CD4-positive, alpha-beta T cell treated with Interleukin-2 at 100 ng/mL for 4 hours (primary cell): ENCODE measurements around the gene MAP6.

ENCODE experiments used
- DNase-seq: peaks from one replicate; pipeline ENCODE4 v3.0.0-alpha.2; 2020; ENCODE audit warnings: low spot score

MAP6 gene

GRCh38 chr11:75548595-75549272, 120.1 kb downstream of the MAP6 start:
- no peak for DNase-seq

GRCh38 chr11:75547617-75548058, 121.2 kb downstream of the MAP6 start:
- DNase-seq = peak; percentile 36

GRCh38 chr11:75547177-75547576, 121.7 kb downstream of the MAP6 start:
- no peak for DNase-seq

DNA sequence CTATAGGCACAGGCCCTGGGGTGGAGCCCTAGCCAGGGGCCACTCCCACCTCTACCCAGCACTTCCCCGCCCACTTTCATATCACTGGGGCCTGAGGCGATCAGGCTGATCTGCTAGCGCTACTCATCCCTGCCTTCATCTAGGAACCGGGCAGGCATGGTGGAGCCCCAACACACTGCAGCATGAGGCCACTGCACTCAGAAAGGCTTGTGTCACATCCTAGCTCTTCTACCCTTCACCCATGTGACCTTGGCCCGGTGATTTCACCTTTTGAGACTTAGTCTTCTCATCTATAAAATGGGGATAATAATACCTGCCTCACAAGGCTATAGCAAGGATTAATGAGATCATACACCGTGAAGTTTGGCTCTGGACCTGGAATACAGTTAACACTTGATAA, 125.0 kb downstream of the MAP6 start:
- no peak for DNase-seq

- no peak for DNase-seq
Observed at GRCh38 chr11:75542088-75542438, 126.8 kb downstream of the MAP6 start.

GRCh38 chr11:75541193-75542087, 127.4 kb downstream of the MAP6 start:
- DNase-seq = no peak

- no peak for DNase-seq
Observed at GRCh38 chr11:75539459-75540334, 129.1 kb downstream of the MAP6 start.

GRCh38 chr11:75538150-75538942, 130.5 kb downstream of the MAP6 start:
- DNase-seq = no peak

- DNase-seq = no peak
Observed at GRCh38 chr11:75537740-75538139, 131.1 kb downstream of the MAP6 start.
